ENCODE data around the gene CEP83. TPM values are rescaled to one million over a fixed set of nuclear protein-coding genes. Genes with fewer than 3 reads are reported as not detected.

CEP83 gene
- total and polyA plus RNA-seq, 2 donors (not counting 1 experiment from before 2014, with no cell fraction given), result 7.8 to 13.5 TPM

DNA sequence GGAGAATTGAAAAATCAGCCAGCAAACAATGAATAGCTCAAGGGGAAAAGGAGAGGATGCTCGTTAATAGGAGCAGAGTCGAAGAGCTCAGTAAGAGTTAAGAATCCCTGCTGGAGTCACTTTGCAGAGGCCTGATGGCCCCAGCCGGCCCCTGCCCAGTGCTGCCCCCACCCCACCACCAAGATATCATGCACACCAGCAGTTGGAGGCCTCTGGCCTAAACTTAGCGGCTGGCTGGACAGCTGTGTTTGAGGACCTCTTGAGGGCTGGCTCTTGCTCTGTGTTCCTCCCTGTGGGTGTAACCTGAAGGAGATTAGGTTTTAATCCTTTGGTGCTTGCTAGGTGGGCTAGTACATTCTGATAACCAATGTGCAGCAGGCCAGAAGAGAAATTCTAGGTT, 169.3 kb downstream of the CEP83 start:
- peak in 1 of 2 donors; percentile 19 for DNase-seq (ENCODE audit: low read depth in 2 of 2)
- H2AFZ ChIP-seq (ENCODE audit: low read length), result no peak overlapping the region
- H4K20me1 ChIP-seq (ENCODE audit: control insufficient read depth, extremely low read depth, insufficient read depth, low read length), result no peaks in the 10 kb centered on the region
- H3K4me3 ChIP-seq (replicated peaks in 1 of 4; ENCODE audit: control extremely low read depth in 1 of 4, insufficient read depth in 1 of 4, low read depth in 3 of 4, low read length in 4 of 4), result no peak overlapping the region
- H3K36me3 ChIP-seq (ENCODE audit: control insufficient read depth, insufficient read depth, low read length), result no peaks in the 10 kb centered on the region
- H3K27me3 ChIP-seq (ENCODE audit: control insufficient read depth, insufficient read depth, low read length), result no peaks in the 10 kb centered on the region
- H3K27ac ChIP-seq (ENCODE audit: insufficient read depth, low read length), result peak overlapping the region; percentile 9
- H3K79me2 ChIP-seq (ENCODE audit: control insufficient read depth, insufficient read depth, low read length), result no peaks in the 10 kb centered on the region
- H3K4me2 ChIP-seq (ENCODE audit: extremely low read depth, insufficient read depth, low read length), result no peak overlapping the region
- H3K4me1 ChIP-seq (ENCODE audit: control insufficient read depth, extremely low read depth, insufficient read depth, low read length), result peaks cover 12% of the 10 kb centered on the region
- H3K9me3 ChIP-seq (ENCODE audit: control insufficient read depth, insufficient read depth, low read depth, low read length), result no peaks in the 10 kb centered on the region
- no peak overlapping the region for H3K9ac ChIP-seq (ENCODE audit: insufficient read depth, low read length)
- TF ChIP-seq CTCF (conservative IDR thresholded peaks at IDR 0.05 in 1 of 2, IDR thresholded peaks at IDR 0.05 in 1 of 2; ENCODE audit: low read depth in 1 of 2, low read length in 2 of 2) (no peak), EZH2 (IDR thresholded peaks at IDR 0.05; ENCODE audit: low read length, missing control alignments) (no peak)

DNA sequence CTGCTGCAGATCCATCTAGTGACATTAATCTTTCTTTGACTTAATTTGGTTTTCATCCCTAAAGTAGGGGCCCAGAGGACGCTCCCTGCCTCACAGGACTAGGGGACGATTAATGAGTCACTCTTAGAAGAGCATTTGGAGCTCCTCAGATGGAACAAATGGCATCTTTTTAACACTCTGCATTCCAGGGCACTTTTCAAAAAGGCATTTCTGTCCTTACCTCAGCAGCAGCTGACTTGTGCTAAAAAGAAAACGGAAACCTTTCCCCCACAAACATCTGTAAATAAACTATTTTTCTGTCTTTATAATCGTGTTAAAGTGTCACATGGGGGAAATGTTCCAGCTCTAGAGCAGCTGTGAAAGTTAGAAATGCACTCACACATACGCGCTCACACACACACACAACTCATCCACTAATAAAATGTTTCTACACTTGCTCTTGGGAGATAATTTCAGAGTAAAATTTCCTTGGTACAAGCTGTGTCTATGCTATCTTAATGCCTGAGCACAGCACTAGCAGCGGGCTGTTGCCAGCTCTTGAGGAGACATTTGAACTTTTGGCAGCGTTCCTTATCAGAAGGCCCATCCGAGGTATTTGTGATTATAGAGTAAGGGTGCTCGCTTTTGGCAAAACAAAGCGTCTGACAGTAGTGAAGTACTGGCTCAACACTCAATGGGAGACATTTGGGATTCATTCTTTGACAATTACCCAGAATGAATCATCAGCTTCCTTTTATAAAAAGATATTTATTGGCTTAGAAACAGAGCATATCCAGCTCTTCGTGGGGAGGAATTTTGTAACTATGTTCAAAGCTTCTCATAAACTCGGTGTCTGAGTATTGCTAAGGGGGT, 170.0 kb downstream of the CEP83 start:
- TF ChIP-seq EZH2 (IDR thresholded peaks at IDR 0.05; ENCODE audit: low read length, missing control alignments), result no peak
- no peak for TF ChIP-seq CTCF (conservative IDR thresholded peaks at IDR 0.05 in 1 of 2, IDR thresholded peaks at IDR 0.05 in 1 of 2; ENCODE audit: low read depth in 1 of 2, low read length in 2 of 2)
- Histone ChIP-seq H3K36me3 (ENCODE audit: control insufficient read depth, insufficient read depth, low read length) (no peaks in the 10 kb centered on the region), H3K9me3 (ENCODE audit: control insufficient read depth, insufficient read depth, low read depth, low read length) (no peaks in the 10 kb centered on the region), H2AFZ (ENCODE audit: low read length) (no peak overlapping the region), H3K9ac (ENCODE audit: insufficient read depth, low read length) (no peak overlapping the region), H3K4me2 (ENCODE audit: extremely low read depth, insufficient read depth, low read length) (peak overlapping the region; percentile 9), H3K27me3 (ENCODE audit: control insufficient read depth, insufficient read depth, low read length) (no peaks in the 10 kb centered on the region), H4K20me1 (ENCODE audit: control insufficient read depth, extremely low read depth, insufficient read depth, low read length) (no peaks in the 10 kb centered on the region), H3K4me1 (ENCODE audit: control insufficient read depth, extremely low read depth, insufficient read depth, low read length) (peaks cover 12% of the 10 kb centered on the region), H3K27ac (ENCODE audit: insufficient read depth, low read length) (no peak overlapping the region), H3K4me3 (replicated peaks in 1 of 4; ENCODE audit: control extremely low read depth in 1 of 4, insufficient read depth in 1 of 4, low read depth in 3 of 4, low read length in 4 of 4) (peak overlapping the region in 1 of 4 experiments; percentile 5), H3K79me2 (ENCODE audit: control insufficient read depth, insufficient read depth, low read length) (no peaks in the 10 kb centered on the region)
- DNase-seq (ENCODE audit: low read depth in 2 of 2), result peak; percentile 78 to 82

DNA sequence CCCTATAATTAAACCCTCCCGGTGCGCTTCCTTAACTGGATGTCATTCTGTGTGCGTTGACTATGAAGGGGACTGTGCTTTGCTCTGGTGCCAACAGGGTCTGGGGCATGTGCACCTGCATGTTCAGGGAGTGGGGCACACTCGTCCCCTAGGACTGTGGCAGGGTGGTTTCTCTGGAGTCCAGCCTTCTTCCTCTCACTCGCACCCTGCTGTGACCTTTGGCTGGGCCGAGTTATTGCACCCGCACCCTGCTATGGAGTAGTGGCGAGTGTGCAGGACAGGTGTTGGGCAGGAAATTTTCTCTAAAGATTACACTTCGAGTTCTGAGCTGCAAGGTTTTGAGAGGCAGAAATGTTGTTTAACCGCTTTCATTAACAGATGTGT, 172.4 kb downstream of the CEP83 start:
- Histone ChIP-seq H3K4me1 (ENCODE audit: control insufficient read depth, extremely low read depth, insufficient read depth, low read length) (peaks cover 12% of the 10 kb centered on the region), H3K79me2 (ENCODE audit: control insufficient read depth, insufficient read depth, low read length) (no peaks in the 10 kb centered on the region), H3K27me3 (ENCODE audit: control insufficient read depth, insufficient read depth, low read length) (no peaks in the 10 kb centered on the region), H3K9ac (ENCODE audit: insufficient read depth, low read length) (no peak overlapping the region), H3K9me3 (ENCODE audit: control insufficient read depth, insufficient read depth, low read depth, low read length) (no peaks in the 10 kb centered on the region), H2AFZ (ENCODE audit: low read length) (no peak overlapping the region), H3K36me3 (ENCODE audit: control insufficient read depth, insufficient read depth, low read length) (no peaks in the 10 kb centered on the region), H3K4me3 (replicated peaks in 1 of 4; ENCODE audit: control extremely low read depth in 1 of 4, insufficient read depth in 1 of 4, low read depth in 3 of 4, low read length in 4 of 4) (no peak overlapping the region), H4K20me1 (ENCODE audit: control insufficient read depth, extremely low read depth, insufficient read depth, low read length) (no peaks in the 10 kb centered on the region), H3K4me2 (ENCODE audit: extremely low read depth, insufficient read depth, low read length) (no peak overlapping the region), H3K27ac (ENCODE audit: insufficient read depth, low read length) (no peak overlapping the region)
- DNase-seq (ENCODE audit: low read depth in 2 of 2), result no peak
- TF ChIP-seq EZH2 (IDR thresholded peaks at IDR 0.05; ENCODE audit: low read length, missing control alignments) (no peak), CTCF (conservative IDR thresholded peaks at IDR 0.05 in 1 of 2, IDR thresholded peaks at IDR 0.05 in 1 of 2; ENCODE audit: low read depth in 1 of 2, low read length in 2 of 2) (no peak)

All from fibroblast of lung (primary cell).